H1 (cell line): ENCODE results near the gene ASTL. TPM values are rescaled to one million over a fixed set of nuclear protein-coding genes. Genes with fewer than 3 reads are reported as not detected.

Source experiments
- ZNF274 ChIP-seq: IDR thresholded peaks from 2 replicates; pipeline ENCODE4 v1.7.0; 2012; ENCODE audit warnings: low read length, borderline replicate concordance; ENCODE audit errors: extremely low read depth
- polyA plus RNA-seq, 7 experiments: library from polyadenylated mRNA; depleted of rRNA in 3 of 7; stranded (reverse) in 5 of 7; unstranded in 2 of 7; fragments of >200 nt in 5 of 7; fragments of 200-250 nt in 2 of 7; gene quantifications; 1 replicate in 5 of 7; 2 replicates in 1 of 7; 4 replicates in 1 of 7; pipeline versions ENCODE4 v1.2.1 to v1.2.3, GENCODE V29; 2011 to 2013; ENCODE audit warnings: missing spikeins in 2 of 7, mixed read lengths in 2 of 7
- total RNA-seq: library from RNA; stranded (reverse); fragmentation: NEBNext Ultra II Directional; extraction: Animal tissue kit (Norgen Biotek cat#: 25700); gene quantifications from 2 replicates; pipeline ENCODE4 v1.2.1, GENCODE V29; 2021

Gene ASTL
- total and polyA plus RNA-seq, 2 of the 8 experiments (the other 6 are each of a cell fraction or from before 2014, with no cell fraction given): 0.60 to 1.4 TPM

DNA sequence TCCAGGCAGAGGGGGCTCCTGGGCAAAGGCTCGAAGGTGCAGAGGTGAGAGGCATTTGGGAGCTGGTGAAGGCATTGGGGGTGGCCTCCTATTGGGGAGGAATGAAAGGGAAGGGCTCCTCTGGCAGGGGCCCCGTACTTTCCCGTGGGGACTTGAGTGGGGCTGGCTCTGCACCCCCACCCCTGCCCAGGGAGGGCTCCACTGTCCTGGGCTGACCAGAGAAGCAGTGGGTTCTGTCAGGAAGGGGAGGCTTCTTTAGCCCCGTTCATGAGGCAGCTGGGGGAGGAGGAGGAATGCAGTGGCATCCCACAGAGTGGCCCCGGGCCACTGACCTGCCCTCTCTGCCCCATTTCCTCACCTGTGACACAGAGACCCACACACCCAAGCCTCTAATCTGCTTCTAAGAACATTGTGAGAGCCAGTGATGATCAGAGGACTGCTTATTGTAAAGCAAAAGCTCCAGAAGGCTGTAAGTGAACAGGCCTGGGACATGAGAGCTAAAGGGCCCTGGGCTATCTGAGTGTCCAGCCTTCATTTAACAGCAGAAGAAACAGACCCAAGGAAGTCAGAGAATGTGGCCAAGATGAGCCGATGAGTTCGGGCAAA is 65.0 kb downstream of the ASTL start (continued):
- TF ChIP-seq ZNF274: no peak

Other genes with a start within 250 kb of the ASTL start
- gene ANKRD36C, start 146.7 kb downstream of the ASTL start, total RNA-seq: 6.4 and 7.3 TPM in 2 replicates
- gene ANKRD36C, start 146.7 kb downstream of the ASTL start, polyA plus RNA-seq (2011; rRNA removed): 0.89 and 1.1 TPM in 2 replicates
- gene GPAT2, start 103.6 kb downstream of the ASTL start, total RNA-seq: 0.63 and 1.0 TPM in 2 replicates
- gene GPAT2, start 103.6 kb downstream of the ASTL start, polyA plus RNA-seq (2011; rRNA removed): 0.26 and 0.69 TPM in 2 replicates
- 6.5 and 6.6 TPM in 2 replicates for gene ADRA2B, start 21.9 kb downstream of the ASTL start, total RNA-seq
- gene ADRA2B, start 21.9 kb downstream of the ASTL start, polyA plus RNA-seq (2011; rRNA removed): 5.8 and 8.3 TPM in 2 replicates
- gene DUSP2, start 6.9 kb upstream of the ASTL start, total RNA-seq: 8.7 and 10.1 TPM in 2 replicates
- gene DUSP2, start 6.9 kb upstream of the ASTL start, polyA plus RNA-seq (2011; rRNA removed): 10.4 and 11.7 TPM in 2 replicates
- 200 and 207 TPM in 2 replicates for gene STARD7, start 70.3 kb upstream of the ASTL start, total RNA-seq
- 60.3 and 89.1 TPM in 2 replicates for gene STARD7, start 70.3 kb upstream of the ASTL start, polyA plus RNA-seq (2011; rRNA removed)
- 25.0 and 25.4 TPM in 2 replicates for gene TMEM127, start 127.5 kb upstream of the ASTL start, total RNA-seq
- gene TMEM127, start 127.5 kb upstream of the ASTL start, polyA plus RNA-seq (2011; rRNA removed): 41.0 and 45.1 TPM in 2 replicates
- gene CIAO1, start 127.7 kb upstream of the ASTL start, total RNA-seq: 63.7 and 69.9 TPM in 2 replicates
- 99.2 and 113 TPM in 2 replicates for gene CIAO1, start 127.7 kb upstream of the ASTL start, polyA plus RNA-seq (2011; rRNA removed)
- gene SNRNP200, start 167.0 kb upstream of the ASTL start, total RNA-seq: 190 and 199 TPM in 2 replicates
- gene SNRNP200, start 167.0 kb upstream of the ASTL start, polyA plus RNA-seq (2011; rRNA removed): 289 and 302 TPM in 2 replicates
- gene ITPRIPL1, start 186.8 kb upstream of the ASTL start, total RNA-seq: 16.1 and 17.1 TPM in 2 replicates
- gene ITPRIPL1, start 186.8 kb upstream of the ASTL start, polyA plus RNA-seq (2011; rRNA removed): 10.6 and 11.7 TPM in 2 replicates
- gene NCAPH, start 197.3 kb upstream of the ASTL start, total RNA-seq: 55.7 and 63.1 TPM in 2 replicates
- 43.8 and 46.6 TPM in 2 replicates for gene NCAPH, start 197.3 kb upstream of the ASTL start, polyA plus RNA-seq (2011; rRNA removed)